ENCODE results near the gene SLC25A47. TPM values are rescaled to one million over a fixed set of nuclear protein-coding genes. Genes with fewer than 3 reads are reported as not detected.

SLC25A47 gene
- polyA plus RNA-seq, 3 donors: not detected

DNA sequence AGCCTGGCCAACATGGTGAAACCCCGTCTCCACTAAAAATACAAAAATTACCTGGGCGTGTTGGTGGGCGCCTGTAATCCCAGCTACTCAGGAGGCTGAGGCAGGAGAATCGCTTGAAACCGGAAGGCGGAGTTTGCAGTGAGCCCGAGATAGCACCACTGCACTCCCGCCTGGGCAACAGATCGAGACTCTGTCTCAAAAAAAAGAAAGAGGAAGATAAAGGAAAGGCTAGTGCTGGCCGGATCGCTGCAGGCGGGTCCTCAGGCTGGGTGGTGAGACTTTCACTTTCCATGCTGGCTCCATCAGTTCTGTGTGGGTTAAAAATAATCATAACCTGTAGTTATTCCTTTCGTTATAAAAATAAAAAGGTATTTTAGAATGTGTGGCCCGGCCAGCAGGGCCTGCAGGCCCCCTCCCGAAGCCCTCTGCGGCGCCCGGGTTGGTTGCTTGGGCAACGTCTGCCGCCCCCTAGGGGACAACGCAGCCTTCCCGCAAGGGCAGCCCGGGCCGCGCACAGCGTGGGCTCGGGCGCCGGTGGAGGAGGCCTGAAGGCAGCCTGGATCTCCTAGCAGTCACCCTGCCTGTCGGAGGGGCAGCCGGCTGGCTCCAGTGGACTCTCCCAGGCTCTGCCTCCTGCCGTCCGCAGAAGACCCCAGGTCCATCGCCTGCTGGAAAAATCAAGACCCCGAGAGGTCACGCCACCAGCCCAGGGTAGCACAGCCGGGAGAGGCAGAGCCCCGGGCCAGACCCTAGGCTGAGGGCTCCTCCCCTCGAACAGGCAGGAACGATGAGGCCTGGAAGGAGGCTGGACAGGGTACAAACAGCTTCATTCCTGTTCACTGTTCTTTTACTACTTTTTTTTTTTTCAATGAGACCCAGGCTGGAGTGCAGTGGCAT, 5.0 kb upstream of the SLC25A47 start:
- Histone ChIP-seq H2AFZ (ENCODE audit: insufficient read depth, low read depth, low read length, poor library complexity, severe bottlenecking) (peak overlapping the region; percentile 80), H3K9ac (ENCODE audit: insufficient read depth, low read length, poor library complexity, severe bottlenecking) (peak overlapping the region; percentile 57), H3K4me2 (replicated peaks; ENCODE audit: extremely low read depth, low read length, poor library complexity, severe bottlenecking) (peak overlapping the region; percentile 67), H3K27ac (ENCODE audit: low read depth in 1 of 2, low read length in 2 of 2) (peak overlapping the region; percentile 60 to 72), H3K9me3 (replicated peaks in 1 of 2; ENCODE audit: control insufficient read depth in 1 of 2, insufficient read depth in 1 of 2, low read length in 2 of 2) (no peaks in the 10 kb centered on the region), H3K79me2 (ENCODE audit: insufficient read depth, low read length) (no peaks in the 10 kb centered on the region), H3K4me1 (ENCODE audit: control insufficient read depth in 1 of 2, insufficient read depth in 2 of 2, low read length in 2 of 2) (peaks cover 12 to 17% of the 10 kb centered on the region in 2 donors), H3K36me3 (replicated peaks in 1 of 2; ENCODE audit: control insufficient read depth in 1 of 2, insufficient read depth in 2 of 2, low read length in 2 of 2) (no peaks in the 10 kb centered on the region), H3K27me3 (ENCODE audit: control insufficient read depth in 2 of 2, insufficient read depth in 2 of 2, low read length in 2 of 2) (no peaks in the 10 kb centered on the region), H3K4me3 (replicated peaks in 1 of 3; ENCODE audit: low read depth in 2 of 3, low read length in 3 of 3) (peak overlapping the region; percentile 39 to 80 (median 47)), H4K20me1 (ENCODE audit: insufficient read depth, low read length) (no peaks in the 10 kb centered on the region)
- peak; percentile 96 for TF ChIP-seq CTCF (IDR thresholded peaks at IDR 0.05)
- no peaks in the 10 kb centered on the region for H3K36me3 Mint-ChIP-seq
- peak; percentile 58 to 68 (median 64) for DNase-seq
- H3K27me3 Mint-ChIP-seq (ENCODE audit: low read depth in 3 of 3): peaks cover 0 to 12% (median 5%) of the 10 kb centered on the region in 3 donors
- H3K27ac Mint-ChIP-seq: peak overlapping the region; percentile 78 to 97 (median 90)
- intact Hi-C loops (cut with micrococcal nuclease): loop anchor here in 1 of 2 donors (5.0 kb wide), 1 partner anchor 36 kb away; no protein-coding TSS in a partner anchor
- peaks cover 9% of the 10 kb centered on the region for H3K4me1 Mint-ChIP-seq
- H3K9me3 Mint-ChIP-seq: peaks cover 0 to 2% (median 0%) of the 10 kb centered on the region in 7 donors
- 26% methylated on average over 34 of the region's 40 CpGs for WGBS (ENCODE audit: insufficient coverage)
- peak overlapping the region; percentile 79 to 87 for H3K4me3 Mint-ChIP-seq

- Mint-ChIP-seq H3K4me3 (no peak overlapping the region), H3K9me3 (peaks cover 0 to under 1% (median 0%) of the 10 kb centered on the region in 7 donors), H3K36me3 (no peaks in the 10 kb centered on the region), H3K27ac (no peak overlapping the region), H3K27me3 (ENCODE audit: low read depth in 3 of 3) (peaks cover 1 to 9% (median 5%) of the 10 kb centered on the region in 3 donors), H3K4me1 (peaks cover 6% of the 10 kb centered on the region)
- Histone ChIP-seq H3K4me1 (ENCODE audit: control insufficient read depth in 1 of 2, insufficient read depth in 2 of 2, low read length in 2 of 2) (peaks cover 10 to 16% of the 10 kb centered on the region in 2 donors), H3K27me3 (ENCODE audit: control insufficient read depth in 2 of 2, insufficient read depth in 2 of 2, low read length in 2 of 2) (no peaks in the 10 kb centered on the region), H3K4me2 (replicated peaks; ENCODE audit: extremely low read depth, low read length, poor library complexity, severe bottlenecking) (no peak overlapping the region), H3K9me3 (replicated peaks in 1 of 2; ENCODE audit: control insufficient read depth in 1 of 2, insufficient read depth in 1 of 2, low read length in 2 of 2) (no peaks in the 10 kb centered on the region), H3K79me2 (ENCODE audit: insufficient read depth, low read length) (no peaks in the 10 kb centered on the region), H3K9ac (ENCODE audit: insufficient read depth, low read length, poor library complexity, severe bottlenecking) (no peak overlapping the region), H2AFZ (ENCODE audit: insufficient read depth, low read depth, low read length, poor library complexity, severe bottlenecking) (no peak overlapping the region), H3K27ac (ENCODE audit: low read depth in 1 of 2, low read length in 2 of 2) (no peak overlapping the region), H3K36me3 (replicated peaks in 1 of 2; ENCODE audit: control insufficient read depth in 1 of 2, insufficient read depth in 2 of 2, low read length in 2 of 2) (no peaks in the 10 kb centered on the region), H3K4me3 (replicated peaks in 1 of 3; ENCODE audit: low read depth in 2 of 3, low read length in 3 of 3) (no peak overlapping the region), H4K20me1 (ENCODE audit: insufficient read depth, low read length) (no peaks in the 10 kb centered on the region)
- DNase-seq: no peak
- WGBS (ENCODE audit: insufficient coverage): 98% methylated on average over 10 of the region's 12 CpGs
- no peak for TF ChIP-seq CTCF (IDR thresholded peaks at IDR 0.05)
- intact Hi-C loops (cut with micrococcal nuclease): no loop called here
Observed at GRCh38 chr14:100320157-100320856, 2.8 kb upstream of the SLC25A47 start.
